Measurements from ENCODE around the gene LDLRAD2. TPM values are rescaled to one million over a fixed set of nuclear protein-coding genes. Genes with fewer than 3 reads are reported as not detected.

Gene LDLRAD2
- total and polyA plus RNA-seq, 2 of the 8 experiments (the other 6 are each of a cell fraction or from before 2014, with no cell fraction given): 0.48 to 0.74 TPM

DNA sequence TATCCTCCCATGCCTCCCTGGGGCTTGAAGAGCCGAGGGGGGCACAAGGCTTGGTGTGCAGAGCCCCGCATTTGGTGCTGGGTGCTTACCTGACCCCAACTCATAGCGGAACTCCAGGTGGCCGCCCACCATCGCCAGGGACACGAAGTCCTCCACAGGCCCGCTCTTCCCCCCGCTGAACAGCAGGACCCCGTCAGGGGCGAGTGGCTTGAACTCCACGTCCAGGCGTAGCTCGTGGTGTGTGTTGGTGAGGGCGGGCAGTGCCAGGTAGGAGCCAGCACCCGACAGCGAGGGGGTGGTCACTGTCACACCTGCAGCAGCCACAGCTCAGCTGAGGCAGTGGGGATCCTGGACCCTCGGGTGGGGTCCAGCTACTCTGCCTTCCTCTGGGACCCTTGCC, 17.2 kb downstream of the LDLRAD2 start:
- no peak overlapping the region for H3K56ac ChIP-seq (replicated peaks; ENCODE audit: insufficient read length, low read depth, low read length)
- H3K4me1 ChIP-seq (replicated peaks in 1 of 4; ENCODE audit: control insufficient read depth in 3 of 4, insufficient read depth in 4 of 4, low read length in 3 of 4): no peaks in the 10 kb centered on the region
- no peak overlapping the region for H4K8ac ChIP-seq (ENCODE audit: extremely low read depth, insufficient read depth, low read length)
- no peak overlapping the region for H3K14ac ChIP-seq (ENCODE audit: insufficient read length)
- H3K9ac ChIP-seq (replicated peaks in 1 of 4; ENCODE audit: extremely low read depth in 1 of 4, low read depth in 3 of 4, low read length in 3 of 4): no peak overlapping the region
- no peak overlapping the region for H3K23ac ChIP-seq (ENCODE audit: insufficient read length)
- H2BK5ac ChIP-seq (ENCODE audit: low read depth, low read length): no peak overlapping the region
- FAIRE-seq: no peak
- no peaks in the 10 kb centered on the region for H3K27me3 ChIP-seq (replicated peaks in 1 of 4; ENCODE audit: control insufficient read depth in 3 of 4, extremely low read depth in 1 of 4, insufficient read depth in 3 of 4, low read length in 3 of 4)
- H3K4ac ChIP-seq (replicated peaks; ENCODE audit: insufficient read length, low read depth, low read length): no peak overlapping the region
- 91% methylated on average over 17 of the region's 17 CpGs; no CpG with 5 or more reads in 1 of the 2 experiments for WGBS, 2 experiments (ENCODE audit: extremely low coverage in 1 of 2, insufficient coverage in 1 of 2, insufficient read length in 1 of 2, insufficient replicate concordance in 2 of 2, low coverage in 1 of 2, low lambda C conversion rate in 2 of 2, missing lambda C conversion rate in 1 of 2)
- H3K36me3 ChIP-seq (ENCODE audit: control insufficient read depth in 2 of 4, insufficient read depth in 4 of 4, low read length in 3 of 4): peaks cover 21 to 68% (median 52%) of the 10 kb centered on the region in 4 experiments
- no peaks in the 10 kb centered on the region for H3K23me2 ChIP-seq (ENCODE audit: low read depth, low read length)
- H3K4me3 ChIP-seq (ENCODE audit: extremely low read depth in 1 of 4, insufficient read depth in 2 of 4, low read depth in 3 of 4, low read length in 4 of 4): no peak overlapping the region
- ChIA-PET CTCF (ENCODE audit: partially characterized antibody) (interaction anchor here (0.9 kb wide), 1 partner anchor 126 kb away, joined by 3 read pairs; no protein-coding TSS in a partner anchor), POLR2A (ENCODE audit: partially characterized antibody) (no interaction called here)
- H4K20me1 ChIP-seq (replicated peaks in 1 of 2; ENCODE audit: control insufficient read depth in 1 of 2, insufficient read depth in 2 of 2, low read length in 2 of 2): peaks cover 0 to 5% of the 10 kb centered on the region in 2 experiments
- H2BK15ac ChIP-seq (ENCODE audit: low read length): no peak overlapping the region
- peaks cover under 1 to 2% of the 10 kb centered on the region in 2 experiments; a peak in 1 of 4 replicates for H3K9me3 ChIP-seq (ENCODE audit: insufficient read depth in 2 of 2, low read depth in 1 of 2, low read length in 1 of 2)
- H3K27ac ChIP-seq (ENCODE audit: low read depth, low read length): no peak overlapping the region
- no peak overlapping the region for H4K5ac ChIP-seq (ENCODE audit: insufficient read length, low read depth, low read length)
- no peaks in the 10 kb centered on the region for H3K79me1 ChIP-seq (ENCODE audit: low read depth, low read length)
- no peak overlapping the region for H2AK5ac ChIP-seq (ENCODE audit: low read depth, low read length)
- no peak overlapping the region for H3K4me2 ChIP-seq (ENCODE audit: insufficient read depth in 1 of 2, low read depth in 2 of 2, low read length in 2 of 2)
- no peak overlapping the region for H2BK20ac ChIP-seq (ENCODE audit: low read length)
- H3K18ac ChIP-seq (ENCODE audit: extremely low read depth, low read length): no peak overlapping the region
- no peaks in the 10 kb centered on the region for H3K79me2 ChIP-seq (ENCODE audit: control insufficient read depth in 1 of 2, insufficient read depth in 2 of 2, low read length in 2 of 2)
- H4K91ac ChIP-seq (replicated peaks; ENCODE audit: insufficient read length, low read length): no peak overlapping the region
- H2BK12ac ChIP-seq (ENCODE audit: low read depth, low read length): no peak overlapping the region
- no peak overlapping the region for H2BK120ac ChIP-seq (replicated peaks; ENCODE audit: low read depth, low read length)
- H2AFZ ChIP-seq (ENCODE audit: low read length): no peak overlapping the region
- no peak for DNase-seq (ENCODE audit: low read depth in 1 of 2, low spot score in 2 of 2)
- no peak for TF ChIP-seq POLR2AphosphoS5 (IDR thresholded peaks at IDR 0.05; ENCODE audit: low read depth, low read length)
- TF ChIP-seq, protein P1, sequence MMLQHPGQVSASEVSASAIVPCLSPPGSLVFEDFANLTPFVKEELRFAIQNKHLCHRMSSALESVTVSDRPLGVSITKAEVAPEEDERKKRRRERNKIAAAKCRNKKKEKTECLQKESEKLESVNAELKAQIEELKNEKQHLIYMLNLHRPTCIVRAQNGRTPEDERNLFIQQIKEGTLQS (IDR thresholded peaks at IDR 0.05; ENCODE audit: insufficient read depth, low read depth, low read length): no peak
- TF ChIP-seq, protein P2, sequence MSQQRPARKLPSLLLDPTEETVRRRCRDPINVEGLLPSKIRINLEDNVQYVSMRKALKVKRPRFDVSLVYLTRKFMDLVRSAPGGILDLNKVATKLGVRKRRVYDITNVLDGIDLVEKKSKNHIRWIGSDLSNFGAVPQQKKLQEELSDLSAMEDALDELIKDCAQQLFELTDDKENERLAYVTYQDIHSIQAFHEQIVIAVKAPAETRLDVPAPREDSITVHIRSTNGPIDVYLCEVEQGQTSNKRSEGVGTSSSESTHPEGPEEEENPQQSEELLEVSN (IDR thresholded peaks at IDR 0.05): no peak
- TF ChIP-seq HDAC2 (IDR thresholded peaks at IDR 0.05; ENCODE audit: borderline replicate concordance in 1 of 2, low read depth in 2 of 2, low read length in 2 of 2): no peak

Data from H1 (cell line).